ENCODE measurements around the gene ZBTB16.

ZBTB16 gene

GRCh38 chr11:114281388-114281956 is 222.0 kb downstream of the ZBTB16 start:
- DNase-seq (ENCODE audit: low read depth, low spot score), result no peak

GRCh38 chr11:114282488-114282887 is 223.0 kb downstream of the ZBTB16 start:
- no peak for DNase-seq (ENCODE audit: low read depth, low spot score)

- no peak for DNase-seq (ENCODE audit: low read depth, low spot score)
Observed at GRCh38 chr11:114283422-114283821, 223.9 kb downstream of the ZBTB16 start.

- DNase-seq (ENCODE audit: low read depth, low spot score), result no peak
Observed at GRCh38 chr11:114284021-114284420, 224.5 kb downstream of the ZBTB16 start.

GRCh38 chr11:114284914-114285313 is 225.4 kb downstream of the ZBTB16 start:
- DNase-seq (ENCODE audit: low read depth, low spot score), result no peak

- no peak for DNase-seq (ENCODE audit: low read depth, low spot score)
Observed at GRCh38 chr11:114285599-114285998, 226.1 kb downstream of the ZBTB16 start.

GRCh38 chr11:114286229-114286628 is 226.7 kb downstream of the ZBTB16 start:
- DNase-seq (ENCODE audit: low read depth, low spot score), result no peak

- DNase-seq (ENCODE audit: low read depth, low spot score), result no peak
Observed at GRCh38 chr11:114287154-114287553, 227.6 kb downstream of the ZBTB16 start.

- DNase-seq (ENCODE audit: low read depth, low spot score), result no peak
Observed at GRCh38 chr11:114288136-114288535, 228.6 kb downstream of the ZBTB16 start.

- no peak for DNase-seq (ENCODE audit: low read depth, low spot score)
Observed at GRCh38 chr11:114289779-114290178, 230.3 kb downstream of the ZBTB16 start.

GRCh38 chr11:114290503-114291235 is 231.2 kb downstream of the ZBTB16 start:
- no peak for DNase-seq (ENCODE audit: low read depth, low spot score)

GRCh38 chr11:114291381-114291780 is 231.9 kb downstream of the ZBTB16 start:
- DNase-seq (ENCODE audit: low read depth, low spot score), result no peak

GRCh38 chr11:114291842-114292680 is 232.6 kb downstream of the ZBTB16 start:
- DNase-seq (ENCODE audit: low read depth, low spot score), result no peak

- DNase-seq (ENCODE audit: low read depth, low spot score), result no peak
Observed at GRCh38 chr11:114293201-114293711, 233.7 kb downstream of the ZBTB16 start.

GRCh38 chr11:114295676-114296604 is 236.4 kb downstream of the ZBTB16 start, which contains the start of gene NNMT:
Gene NNMT, plus strand, starts transcription at chr11:114296399. Its CDS starts 158 bp downstream, at chr11:114296557.
- no peak for DNase-seq (ENCODE audit: low read depth, low spot score)

- DNase-seq (ENCODE audit: low read depth, low spot score), result no peak
Observed at GRCh38 chr11:114296605-114297372, 237.3 kb downstream of the ZBTB16 start.

GRCh38 chr11:114297806-114298709 is 238.5 kb downstream of the ZBTB16 start:
- no peak for DNase-seq (ENCODE audit: low read depth, low spot score)

GRCh38 chr11:114298710-114299109 is 239.2 kb downstream of the ZBTB16 start:
- DNase-seq (ENCODE audit: low read depth, low spot score), result no peak

All from activated naive CD8-positive, alpha-beta T cell treated with anti-CD3 and anti-CD28 coated beads, Interleukin-2, amount 50 U/mL, for 16 hours (primary cell).